Fibroblast of skin of left biceps (primary cell): ENCODE measurements around the gene ADARB2.
"Not testable (repeated sequence)": the region's sequence is repeated elsewhere in the genome, so short reads cannot be mapped to it uniquely, and the experiment has no call there.

ENCODE experiments used
- DNase-seq, 2 experiments: peaks; one replicate each; pipeline ENCODE4 v3.0.0-alpha.2; 2013; ENCODE audit warnings: low read depth in 2 of 2

Gene ADARB2

GRCh38 chr10:1643161-1643907, 94.0 kb downstream of the ADARB2 start:
- no peak for DNase-seq

- DNase-seq, result no peak
Observed at GRCh38 chr10:1642600-1643160, 94.6 kb downstream of the ADARB2 start.

GRCh38 chr10:1641402-1641801, 95.9 kb downstream of the ADARB2 start:
- no peak for DNase-seq

- no peak for DNase-seq
Observed at GRCh38 chr10:1638889-1639419, 98.4 kb downstream of the ADARB2 start.

- no peak for DNase-seq
Observed at GRCh38 chr10:1635340-1635739, 102.0 kb downstream of the ADARB2 start.

GRCh38 chr10:1634239-1634638, 103.1 kb downstream of the ADARB2 start:
- no peak for DNase-seq

- DNase-seq, result no peak
Observed at GRCh38 chr10:1633783-1634182, 103.5 kb downstream of the ADARB2 start.

- DNase-seq, result no peak
Observed at GRCh38 chr10:1632596-1632995, 104.7 kb downstream of the ADARB2 start.

GRCh38 chr10:1632141-1632540, 105.2 kb downstream of the ADARB2 start:
- no peak for DNase-seq

GRCh38 chr10:1631282-1631681, 106.0 kb downstream of the ADARB2 start:
- DNase-seq, result no peak

GRCh38 chr10:1630304-1630703, 107.0 kb downstream of the ADARB2 start:
- no peak for DNase-seq

- no peak for DNase-seq
Observed at GRCh38 chr10:1629326-1630198, 107.8 kb downstream of the ADARB2 start.

- DNase-seq, result no peak
Observed at GRCh38 chr10:1628757-1629156, 108.6 kb downstream of the ADARB2 start.

- no peak for DNase-seq
Observed at GRCh38 chr10:1627945-1628344, 109.4 kb downstream of the ADARB2 start.

GRCh38 chr10:1626835-1627234, 110.5 kb downstream of the ADARB2 start:
- no peak for DNase-seq

- DNase-seq, result no peak
Observed at GRCh38 chr10:1626410-1626809, 110.9 kb downstream of the ADARB2 start.

GRCh38 chr10:1625731-1626130, 111.6 kb downstream of the ADARB2 start:
- no peak for DNase-seq

GRCh38 chr10:1625079-1625478, 112.2 kb downstream of the ADARB2 start:
- no peak for DNase-seq

GRCh38 chr10:1624240-1624639, 113.1 kb downstream of the ADARB2 start:
- no peak for DNase-seq

GRCh38 chr10:1620803-1621202, 116.5 kb downstream of the ADARB2 start:
- no peak for DNase-seq

- not testable (repeated sequence) for DNase-seq
Observed at GRCh38 chr10:1617376-1618317, 119.7 kb downstream of the ADARB2 start.
